HG03280 (cell line): ENCODE results near the gene ATP2C2.
"Not testable (repeated sequence)": the region's sequence is repeated elsewhere in the genome, so short reads cannot be mapped to it uniquely, and the experiment has no call there.

ENCODE experiments used
- ATAC-seq: cut with Tn5 transposase; IDR thresholded peaks from one replicate; pipeline ENCODE4 v1.9.1; 2021; ENCODE audit warnings: mild to moderate bottlenecking, moderate library complexity; ENCODE audit not compliant: unreplicated experiment

Gene ATP2C2, protein sequence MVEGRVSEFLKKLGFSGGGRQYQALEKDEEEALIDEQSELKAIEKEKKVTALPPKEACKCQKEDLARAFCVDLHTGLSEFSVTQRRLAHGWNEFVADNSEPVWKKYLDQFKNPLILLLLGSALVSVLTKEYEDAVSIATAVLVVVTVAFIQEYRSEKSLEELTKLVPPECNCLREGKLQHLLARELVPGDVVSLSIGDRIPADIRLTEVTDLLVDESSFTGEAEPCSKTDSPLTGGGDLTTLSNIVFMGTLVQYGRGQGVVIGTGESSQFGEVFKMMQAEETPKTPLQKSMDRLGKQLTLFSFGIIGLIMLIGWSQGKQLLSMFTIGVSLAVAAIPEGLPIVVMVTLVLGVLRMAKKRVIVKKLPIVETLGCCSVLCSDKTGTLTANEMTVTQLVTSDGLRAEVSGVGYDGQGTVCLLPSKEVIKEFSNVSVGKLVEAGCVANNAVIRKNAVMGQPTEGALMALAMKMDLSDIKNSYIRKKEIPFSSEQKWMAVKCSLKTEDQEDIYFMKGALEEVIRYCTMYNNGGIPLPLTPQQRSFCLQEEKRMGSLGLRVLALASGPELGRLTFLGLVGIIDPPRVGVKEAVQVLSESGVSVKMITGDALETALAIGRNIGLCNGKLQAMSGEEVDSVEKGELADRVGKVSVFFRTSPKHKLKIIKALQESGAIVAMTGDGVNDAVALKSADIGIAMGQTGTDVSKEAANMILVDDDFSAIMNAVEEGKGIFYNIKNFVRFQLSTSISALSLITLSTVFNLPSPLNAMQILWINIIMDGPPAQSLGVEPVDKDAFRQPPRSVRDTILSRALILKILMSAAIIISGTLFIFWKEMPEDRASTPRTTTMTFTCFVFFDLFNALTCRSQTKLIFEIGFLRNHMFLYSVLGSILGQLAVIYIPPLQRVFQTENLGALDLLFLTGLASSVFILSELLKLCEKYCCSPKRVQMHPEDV

GRCh38 chr16:84368308-84368996, at the start of gene ATP2C2:
TSS of gene ATP2C2 (plus strand) at chr16:84368538. CDS start at chr16:84368616, 78 bp downstream.
- no peak for ATAC-seq

- ATAC-seq: no peak
These were observed 49.1 kb upstream of the ATP2C2 start for GRCh38 chr16:84319146-84319760.

- no peak for ATAC-seq
These were observed 47.8 kb upstream of the ATP2C2 start for GRCh38 chr16:84320511-84320910.

GRCh38 chr16:84321932-84322331, 46.4 kb upstream of the ATP2C2 start:
- no peak for ATAC-seq

DNA sequence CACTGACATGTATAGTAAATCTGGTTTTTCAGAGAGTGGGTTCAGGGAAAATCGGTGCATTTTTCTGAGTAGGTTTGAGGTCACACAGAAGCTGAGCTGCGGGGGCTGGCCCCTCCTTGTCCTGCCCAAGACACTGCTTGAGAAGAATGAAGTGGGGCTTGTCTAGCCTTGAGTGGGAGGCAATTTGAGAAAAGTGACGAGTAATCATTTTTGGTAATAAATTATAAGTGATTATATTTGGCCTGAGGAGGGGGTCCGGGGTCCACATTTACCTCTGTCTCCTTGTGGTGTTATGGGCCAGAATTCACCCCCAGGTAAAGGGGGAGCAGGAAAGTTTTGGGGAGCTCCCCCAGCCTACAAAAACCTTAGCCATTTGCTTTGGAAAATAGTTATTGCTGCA, 45.6 kb upstream of the ATP2C2 start:
- ATAC-seq: no peak

- ATAC-seq: no peak
These were observed 44.7 kb upstream of the ATP2C2 start for GRCh38 chr16:84323606-84324005.

DNA sequence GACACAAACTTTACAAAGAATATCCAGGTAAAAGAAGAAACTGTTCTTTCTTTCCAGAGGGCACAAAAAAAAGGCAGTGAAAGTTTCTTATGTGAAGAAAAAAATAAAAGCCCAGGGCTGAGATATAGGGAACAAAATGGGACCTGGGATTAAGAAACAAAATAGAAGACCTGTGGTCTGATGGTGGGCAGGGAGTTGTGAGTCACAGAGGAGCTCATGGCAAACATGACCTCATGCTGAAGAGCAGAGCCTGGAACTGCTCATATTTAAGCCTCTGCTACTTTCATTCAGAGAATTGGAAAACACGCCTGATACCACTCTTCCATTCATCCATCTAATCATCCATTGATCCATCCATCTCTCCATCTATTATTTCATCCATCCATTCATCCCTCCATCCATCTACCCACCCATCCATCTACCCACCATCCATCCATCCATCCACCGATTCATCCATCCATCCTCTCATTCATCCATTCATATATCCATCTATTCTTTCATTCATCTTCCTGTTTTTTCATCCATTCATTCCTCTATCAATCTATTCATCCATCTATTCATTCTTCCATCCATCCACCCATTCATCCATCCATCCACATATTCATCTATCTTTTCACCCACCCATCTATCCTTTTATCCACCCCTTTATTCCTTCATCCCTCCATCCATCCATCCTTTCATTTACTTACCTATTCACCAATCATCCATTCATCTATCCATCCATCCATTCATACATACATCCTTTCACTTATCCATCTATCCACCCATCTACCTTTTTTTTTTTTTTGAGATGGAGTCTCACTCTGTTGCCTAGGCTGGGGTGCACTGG, 43.7 kb upstream of the ATP2C2 start:
- no peak for ATAC-seq

- no peak for ATAC-seq
These were observed 41.8 kb upstream of the ATP2C2 start for GRCh38 chr16:84326545-84326944.

DNA sequence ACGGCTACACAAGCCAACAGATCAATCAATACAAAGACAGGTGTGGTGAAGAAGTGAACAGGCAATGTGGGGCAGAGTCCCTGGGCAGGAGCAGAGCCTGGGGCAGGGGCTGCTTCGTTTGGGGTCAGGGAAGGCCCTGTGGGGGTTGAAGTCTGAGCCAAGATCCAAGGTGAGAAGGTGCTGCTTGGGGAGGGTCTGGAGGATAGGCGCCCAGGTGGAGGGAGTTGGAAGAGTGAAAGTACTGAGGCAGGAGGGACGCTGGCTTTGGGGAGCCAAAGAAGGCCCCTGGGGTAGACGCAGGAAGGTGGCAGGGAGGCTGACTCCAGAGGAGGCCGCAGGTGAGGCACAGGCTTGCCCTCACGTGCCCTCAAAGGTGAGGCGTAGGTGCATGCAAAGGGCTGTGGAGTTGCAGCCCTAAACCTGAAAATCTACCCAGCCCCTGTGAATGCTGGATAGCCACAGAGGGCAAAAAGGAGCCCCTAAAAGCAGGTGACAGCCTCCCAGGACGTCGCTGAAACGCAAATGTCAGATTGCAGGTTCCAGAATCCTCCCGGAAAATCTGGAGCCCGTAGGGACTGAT, 40.3 kb upstream of the ATP2C2 start:
- no peak for ATAC-seq

- ATAC-seq: no peak
These were observed 39.3 kb upstream of the ATP2C2 start for GRCh38 chr16:84329016-84329415.

GRCh38 chr16:84329843-84330684, 38.3 kb upstream of the ATP2C2 start:
- no peak for ATAC-seq

DNA sequence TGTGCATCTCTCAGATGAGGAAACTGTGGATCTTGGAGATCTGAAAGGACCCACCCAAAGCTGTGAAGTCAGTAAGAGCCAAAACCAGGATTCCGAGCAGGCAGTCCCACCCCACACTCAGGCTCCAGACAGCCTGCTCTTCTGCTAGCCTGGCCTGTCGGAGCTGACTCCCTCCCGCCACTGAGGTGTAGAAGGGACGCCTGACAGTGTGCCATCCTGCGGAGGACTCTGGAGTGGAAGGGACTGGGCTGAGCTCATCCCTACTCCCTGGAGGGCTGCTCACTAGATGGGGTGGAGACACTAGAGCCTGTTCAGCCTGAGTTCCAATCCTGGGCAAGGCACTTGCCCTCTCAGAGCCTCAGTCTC, 37.7 kb upstream of the ATP2C2 start:
- ATAC-seq: no peak

DNA sequence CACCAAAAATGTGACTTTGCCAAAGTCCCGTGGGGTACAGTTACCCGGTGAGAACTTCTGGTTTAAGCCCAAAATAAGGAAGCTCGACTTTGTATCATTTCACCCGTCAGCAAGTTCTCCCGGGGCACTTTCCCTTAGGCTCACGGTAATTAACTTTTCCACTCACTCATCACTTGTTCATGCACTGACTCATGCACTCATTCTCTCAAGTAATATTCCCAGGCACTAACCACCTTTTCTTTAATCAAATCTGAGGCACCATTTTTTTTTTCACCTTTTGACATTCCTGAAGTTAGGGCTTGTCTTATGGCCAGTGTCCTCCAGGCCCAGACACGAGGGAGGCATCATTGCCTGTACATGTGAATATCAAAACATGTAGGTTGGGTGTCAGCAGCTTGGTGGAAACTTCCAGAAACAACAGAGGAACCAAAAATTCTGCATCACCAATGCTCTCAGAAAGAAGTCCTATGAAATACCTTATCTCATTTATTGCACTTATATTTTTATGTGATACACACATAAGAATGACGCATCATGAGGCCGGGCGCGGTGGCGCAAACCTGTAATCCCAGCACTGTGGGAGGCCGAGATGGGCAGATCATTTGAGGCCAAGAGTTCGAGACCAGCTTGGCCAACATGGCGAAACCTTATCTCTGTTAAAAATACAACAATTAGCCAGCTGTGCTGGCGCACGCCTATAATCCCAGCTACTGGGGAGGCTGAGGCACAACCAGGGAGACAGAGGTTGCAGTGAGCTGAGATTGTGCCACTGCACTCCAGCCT, 36.1 kb upstream of the ATP2C2 start:
- no peak for ATAC-seq

DNA sequence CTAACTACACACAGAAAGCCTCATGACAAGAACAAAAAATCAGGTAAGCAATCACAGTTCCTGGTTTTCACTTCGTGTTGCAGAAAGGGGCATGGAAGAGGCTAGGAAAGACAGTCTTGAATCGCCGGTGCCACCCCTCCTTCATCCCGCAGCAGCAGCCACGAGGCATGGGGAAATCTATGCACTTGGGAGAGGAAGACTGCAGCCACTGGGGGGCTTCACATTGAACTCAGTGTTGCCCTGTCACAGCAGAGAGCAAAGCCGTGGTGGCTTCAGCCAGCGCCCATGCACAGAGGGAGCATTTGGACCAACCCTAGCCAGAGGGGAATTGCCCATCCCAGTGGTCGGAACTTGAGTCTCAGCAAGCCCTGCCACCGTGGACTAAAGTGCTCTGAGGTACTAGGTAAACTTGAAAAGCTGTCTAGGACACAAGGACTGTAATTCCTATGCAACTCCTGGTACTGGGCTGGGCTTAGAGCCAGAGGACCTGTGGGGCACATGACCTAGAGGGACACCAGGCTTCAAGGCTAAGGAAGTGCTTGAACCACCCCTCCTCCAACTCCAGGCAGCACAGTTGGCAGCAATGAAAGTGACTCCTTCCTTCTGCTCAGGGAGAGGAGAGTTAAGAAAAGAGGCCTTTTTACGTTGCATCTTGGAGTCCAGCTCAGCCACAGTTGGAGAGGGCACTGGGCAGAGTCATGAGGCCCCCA, 35.2 kb upstream of the ATP2C2 start:
- no peak for ATAC-seq

DNA sequence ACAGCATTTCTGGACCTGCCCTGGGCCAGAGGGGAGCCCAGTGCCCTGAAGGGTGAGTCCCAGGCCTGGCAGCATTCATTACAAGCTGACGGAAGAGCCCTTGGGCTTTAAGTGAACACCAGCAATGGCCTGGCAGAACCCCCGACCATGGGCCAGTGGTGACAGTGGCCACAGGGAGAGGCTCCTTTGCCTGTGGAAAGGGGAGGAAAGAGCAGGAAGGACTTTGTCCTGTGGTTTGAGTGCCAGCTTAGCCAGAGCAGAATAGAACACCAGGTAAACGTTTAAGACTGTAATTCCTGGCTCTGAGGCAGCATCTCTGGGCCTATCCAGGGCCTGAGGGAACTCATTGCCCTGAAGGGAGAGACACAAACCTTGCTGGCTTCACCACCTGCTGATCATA, 34.3 kb upstream of the ATP2C2 start:
- ATAC-seq: no peak

DNA sequence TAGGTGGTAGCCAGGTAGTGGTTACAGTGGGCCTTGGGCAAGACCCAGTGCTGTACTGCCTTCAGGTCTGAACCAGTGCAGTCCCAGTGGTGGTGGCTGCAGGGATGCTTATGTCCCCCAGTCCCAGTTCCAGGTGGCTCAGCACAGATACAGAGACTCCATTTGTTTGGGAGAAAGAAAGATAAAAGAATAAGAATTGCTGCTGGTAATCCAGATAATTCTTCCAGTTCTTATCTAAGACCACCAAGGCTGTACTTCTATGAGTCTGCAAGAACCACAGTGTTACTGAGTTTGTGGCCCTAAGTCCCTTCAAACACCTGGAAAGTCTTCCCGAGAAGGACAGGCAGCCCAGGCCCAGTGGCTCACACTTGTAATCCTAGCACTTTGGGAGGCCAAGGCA, 33.9 kb upstream of the ATP2C2 start:
- ATAC-seq: no peak

DNA sequence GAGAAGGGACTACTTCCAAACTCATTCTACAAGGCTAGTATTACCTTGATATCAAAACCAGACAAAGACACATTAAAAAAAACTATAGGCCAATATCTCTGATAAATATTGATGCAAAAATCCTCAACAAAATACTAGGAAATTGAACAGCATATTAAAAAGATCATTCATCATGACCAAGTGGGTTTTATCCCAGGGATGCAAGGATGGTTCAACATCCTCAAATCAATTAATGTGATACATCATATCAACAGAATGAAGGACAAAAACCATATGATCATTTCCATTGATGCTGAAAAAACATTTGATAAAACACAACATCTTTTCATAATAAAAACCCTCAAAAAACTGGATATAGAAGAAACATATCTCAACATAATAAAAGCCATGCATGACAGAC, 31.1 kb upstream of the ATP2C2 start:
- ATAC-seq: not testable (repeated sequence)
